Stimulated activated memory B cell treated with anti-CD40 and anti-IgM and Interleukin-4, amounts not matched to agents 10 μg/mL and 1 μg/mL and 100 μg/mL, for 72 hours (primary cell): ENCODE measurements around the gene SPANXN1.
"Not testable (repeated sequence)": the region's sequence is repeated elsewhere in the genome, so short reads cannot be mapped to it uniquely, and the experiment has no call there.

ENCODE experiments used
- ATAC-seq: fragments of 150-1000 bp; cut with Tn5 transposase; 2 replicates; pipeline ENCODE4 v1.10.0; 2021
- H3K27ac Mint-ChIP-seq: one replicate; pipeline ENCODE4 v1.8.0; 2022; ENCODE audit warnings: mild to moderate bottlenecking, mixed read lengths
- H3K27me3 Mint-ChIP-seq: one replicate; pipeline ENCODE4 v1.8.0; 2022; ENCODE audit warnings: mixed read lengths
- H3K36me3 Mint-ChIP-seq: one replicate; pipeline ENCODE4 v1.8.0; 2022; ENCODE audit warnings: mixed read lengths
- H3K4me1 Mint-ChIP-seq: one replicate; pipeline ENCODE4 v1.8.0; 2022; ENCODE audit warnings: mixed read lengths
- H3K4me3 Mint-ChIP-seq: one replicate; pipeline ENCODE4 v1.8.0; 2022; ENCODE audit warnings: mild to moderate bottlenecking, moderate library complexity, mixed read lengths
- H3K9me3 Mint-ChIP-seq: one replicate; pipeline ENCODE4 v1.8.0; 2022; ENCODE audit warnings: mixed read lengths

Gene SPANXN1, protein sequence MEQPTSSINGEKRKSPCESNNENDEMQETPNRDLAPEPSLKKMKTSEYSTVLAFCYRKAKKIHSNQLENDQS

DNA sequence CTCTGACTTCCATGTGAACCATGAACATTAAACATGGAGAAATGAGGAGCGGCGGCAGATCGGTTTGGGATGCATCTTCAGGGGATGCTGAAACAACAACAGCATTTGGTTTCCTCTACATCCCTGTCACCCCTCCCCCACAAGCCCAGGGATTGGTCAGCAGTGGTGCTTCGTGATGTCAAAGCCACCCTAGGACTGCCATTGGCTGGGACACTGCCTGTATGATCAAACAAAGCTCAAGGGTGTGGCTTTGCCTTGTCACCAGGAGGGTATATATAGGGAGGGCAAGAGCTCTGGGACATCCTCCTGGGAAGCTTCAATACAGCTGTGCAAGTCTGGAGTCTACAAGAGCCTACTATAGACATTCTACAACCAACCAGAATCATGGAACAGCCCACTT, at the start of gene SPANXN1:
Gene SPANXN1, plus strand, starts transcription at position 301 of the 400 bp plus-strand sequence. Its CDS starts 84 bp downstream, at position 385.
- H3K36me3 Mint-ChIP-seq, H3K27me3 Mint-ChIP-seq, H3K27ac Mint-ChIP-seq, H3K4me3 Mint-ChIP-seq, H3K4me1 Mint-ChIP-seq, ATAC-seq, H3K9me3 Mint-ChIP-seq: not testable (repeated sequence)

DNA sequence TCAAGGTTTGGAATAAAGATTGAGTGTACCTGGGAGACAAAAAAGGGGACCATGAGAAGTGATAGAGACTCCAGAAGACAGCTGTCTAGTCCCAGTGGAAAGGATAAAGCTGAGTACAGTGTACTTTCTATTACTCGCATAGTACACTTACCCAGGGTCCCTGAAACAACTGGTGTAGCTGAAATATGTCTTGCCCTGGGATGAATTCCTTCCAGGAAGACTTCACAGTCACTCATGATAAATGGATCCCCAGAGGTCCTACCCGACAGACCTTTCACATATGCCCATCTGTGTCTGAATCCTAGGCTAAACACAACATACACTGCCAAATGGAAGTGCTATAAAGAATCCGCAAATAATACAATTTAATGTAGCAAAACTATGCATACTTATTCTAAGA, 48.2 kb upstream of the SPANXN1 start:
- Mint-ChIP-seq H3K4me3 (no peak overlapping the region), H3K9me3 (no peaks in the 10 kb centered on the region), H3K4me1 (no peaks in the 10 kb centered on the region), H3K27ac (no peak overlapping the region), H3K27me3 (no peaks in the 10 kb centered on the region), H3K36me3 (no peaks in the 10 kb centered on the region)
- ATAC-seq: no peak

DNA sequence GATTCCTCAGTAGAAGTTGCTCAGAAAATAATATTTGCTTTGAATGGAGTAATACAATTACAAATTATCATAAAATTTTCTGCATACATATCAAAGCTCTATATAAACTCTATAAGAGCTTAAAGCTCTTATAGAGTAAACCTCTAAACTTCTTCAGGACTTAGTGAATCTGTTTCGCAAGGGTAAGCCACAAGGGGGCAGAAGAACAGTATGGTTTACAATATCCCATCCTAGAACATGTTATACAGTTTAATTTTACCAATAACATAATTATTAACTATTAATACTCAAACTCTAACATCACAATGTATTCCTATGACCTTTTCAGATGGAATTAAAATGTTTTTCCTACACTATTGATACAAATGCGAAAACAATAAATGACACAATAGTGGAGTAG, 33.8 kb upstream of the SPANXN1 start:
- Mint-ChIP-seq H3K27me3 (no peaks in the 10 kb centered on the region), H3K9me3 (no peaks in the 10 kb centered on the region), H3K36me3 (no peaks in the 10 kb centered on the region), H3K4me1 (no peaks in the 10 kb centered on the region), H3K27ac (no peak overlapping the region), H3K4me3 (no peak overlapping the region)
- no peak for ATAC-seq

- Mint-ChIP-seq H3K27me3 (no peaks in the 10 kb centered on the region), H3K9me3 (peaks cover 3% of the 10 kb centered on the region), H3K27ac (no peak overlapping the region), H3K4me1 (no peaks in the 10 kb centered on the region), H3K36me3 (no peaks in the 10 kb centered on the region), H3K4me3 (no peak overlapping the region)
- ATAC-seq: no peak
These were observed 44.9 kb downstream of the SPANXN1 start for GRCh38 chrX:145292218-145292617.
